D721Med (cell line): ENCODE data around the gene NPFF.
A peak's percentile ranks its signal among the peaks of the same experiment; 100 is the strongest.

ENCODE experiments used
- DNase-seq: peaks from one replicate; pipeline ENCODE4 v3.0.0; 2011; ENCODE audit warnings: low spot score; ENCODE audit not compliant: insufficient read length
- FAIRE-seq: peaks from 2 replicates; lab custom pipeline; 2011; peaks lifted over from hg19 to GRCh38; lab: Jason Lieb, UNC
- CTCF ChIP-seq: IDR thresholded peaks from 2 replicates; pipeline ENCODE4 v1.5.1; 2012; ENCODE audit warnings: mild to moderate bottlenecking, control low read depth; ENCODE audit not compliant: insufficient read depth; ENCODE audit errors: missing control alignments

NPFF gene

GRCh38 chr12:53492830-53493609 lies 14.3 kb downstream of the NPFF start:
- DNase-seq (no peak), FAIRE-seq (no peak)
- TF ChIP-seq CTCF, result peak; percentile 5

GRCh38 chr12:53492188-53492587 lies 15.1 kb downstream of the NPFF start:
- no peak for DNase-seq
- no peak for FAIRE-seq
- no peak for TF ChIP-seq CTCF

DNA sequence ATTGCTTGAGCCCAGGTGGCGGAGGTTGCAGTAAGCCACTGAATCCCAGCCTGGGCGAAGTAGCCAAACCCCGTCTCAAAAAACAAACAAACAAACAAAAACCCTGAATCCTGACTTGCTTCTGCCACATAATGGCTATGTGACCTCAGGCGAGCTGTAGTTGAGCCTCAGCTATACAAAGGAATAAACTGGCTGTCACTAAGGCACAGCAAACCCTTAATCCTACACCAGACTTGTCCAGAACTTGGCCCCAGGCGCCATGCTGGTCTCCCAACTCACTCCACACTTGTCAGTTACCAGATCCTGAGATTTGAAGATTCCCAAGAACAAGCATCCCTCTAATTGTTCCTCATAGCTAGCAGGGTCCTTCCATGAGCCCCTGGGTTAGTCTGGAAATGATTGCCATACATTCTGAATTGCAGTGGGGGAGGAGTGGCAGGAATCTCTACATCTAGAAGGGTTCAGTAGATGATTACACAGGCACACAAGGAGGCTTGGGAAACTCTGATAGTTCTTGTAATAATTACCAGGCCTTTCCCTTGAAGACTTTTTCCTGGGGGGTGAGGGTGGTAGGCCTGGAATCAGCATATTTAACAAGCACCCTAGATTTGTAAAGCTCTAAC lies 17.9 kb downstream of the NPFF start:
- no peak for TF ChIP-seq CTCF
- no peak for FAIRE-seq
- DNase-seq, result no peak

GRCh38 chr12:53486736-53487487 lies 20.4 kb downstream of the NPFF start:
- FAIRE-seq, result no peak
- DNase-seq, result no peak
- no peak for TF ChIP-seq CTCF

GRCh38 chr12:53485955-53486735 lies 21.1 kb downstream of the NPFF start:
- no peak for TF ChIP-seq CTCF
- no peak for FAIRE-seq
- DNase-seq, result no peak

- no peak for DNase-seq
- TF ChIP-seq CTCF, result no peak
- no peak for FAIRE-seq
Observed at GRCh38 chr12:53484686-53485575, 22.4 kb downstream of the NPFF start.
